K562 (cell line): ENCODE data around the gene KPNA4. TPM values are rescaled to one million over a fixed set of nuclear protein-coding genes. Genes with fewer than 3 reads are reported as not detected.

Experiments used
- CCAR2 ChIP-seq: fragments of 200-400 bp; formaldehyde crosslinking; IDR thresholded peaks from 2 replicates; pipeline ENCODE4 v1.6.1; 2017; ENCODE audit warnings: mild to moderate bottlenecking, low read depth, low read length
- ETV1 ChIP-seq: fragments of 450-650 bp; conservative IDR thresholded peaks from 2 replicates; pipeline ENCODE4 v1.6.1; 2016; ENCODE audit warnings: missing genetic modification characterization, control low read depth, low read depth, missing compliant biosample characterization
- FOS ChIP-seq: IDR thresholded peaks from 3 replicates; pipeline ENCODE4 v1.6.1; 2011; ENCODE audit not compliant: insufficient read length; ENCODE audit errors: extremely low read depth
- HNRNPLL ChIP-seq: fragments of 200-400 bp; formaldehyde crosslinking; IDR thresholded peaks from 2 replicates; pipeline ENCODE4 v1.6.1; 2017; ENCODE audit warnings: low read length, low read depth, mild to moderate bottlenecking; ENCODE audit not compliant: poor library complexity, severe bottlenecking
- PHB ChIP-seq: fragments of 250-450 bp; sonication (Bioruptor Pico); IDR thresholded peaks from 2 replicates; pipeline ENCODE4 v1.5.0; 2021
- TBP ChIP-seq: optimal IDR thresholded peaks from 2 replicates; pipeline ENCODE3; 2011; ENCODE audit warnings: low read depth, low read length, improper control_type of control experiment
- TFAM ChIP-seq: fragments of 250-450 bp; sonication (Bioruptor Pico); conservative IDR thresholded peaks from 2 replicates; pipeline ENCODE4 v1.5.0; 2021; ENCODE audit warnings: mild to moderate bottlenecking, moderate library complexity
- ZNF354B ChIP-seq: fragments of 250-450 bp; sonication (Bioruptor Pico); IDR thresholded peaks from 2 replicates; pipeline ENCODE4 v1.4.0; 2020
- ZNF644 ChIP-seq: fragments of 200-800 bp; sonication (Bioruptor generic); IDR thresholded peaks from 2 replicates; pipeline ENCODE4 v1.6.1; 2016; ENCODE audit warnings: low read depth, missing genetic modification characterization, missing compliant biosample characterization
- polyA plus RNA-seq, 8 experiments: library from polyadenylated mRNA; depleted of rRNA in 4 of 8; stranded (reverse) in 5 of 8; unstranded in 3 of 8; fragments of >200 nt; fragmentation: Nextera tagmentation in 2 of 8; fragmentation: Illumina TruSeq in 1 of 8; extraction: Ambion mirVana in 2 of 8; extraction: Trizol in 1 of 8; gene quantifications; 2 replicates each; pipeline versions ENCODE4 v1.2.1 to v1.2.3, GENCODE V29; 2011 to 2014; ENCODE audit warnings: inconsistent platforms in 1 of 8, missing spikeins in 1 of 8
- total RNA-seq, 7 experiments: library from RNA; depleted of rRNA in 6 of 7; stranded (reverse); fragments of >200 nt in 6 of 7; fragmentation: Illumina TruSeq in 2 of 7; extraction: Trizol in 2 of 7; gene quantifications; 2 replicates each; pipeline versions ENCODE4 v1.2.1 to v1.2.3, GENCODE V29; 2011 to 2021; ENCODE audit warnings: low replicate concordance in 1 of 7
- TF ChIP-seq, protein P1 (sequence below): conservative IDR thresholded peaks from 2 replicates; pipeline ENCODE4 v1.6.1; 2011; ENCODE audit warnings: low read depth, mild to moderate bottlenecking, low read length; ENCODE audit not compliant: control insufficient read depth
- TF ChIP-seq, protein P2 (sequence below), 2 experiments: IDR thresholded peaks; 2 replicates each; pipeline ENCODE4 v1.6.1; 2011; ENCODE audit warnings: borderline replicate concordance in 1 of 2, control low read depth in 1 of 2, low read depth in 1 of 2, low read length in 1 of 2, mild to moderate bottlenecking in 1 of 2, mixed read lengths in 1 of 2, moderate library complexity in 1 of 2; ENCODE audit not compliant: insufficient read depth in 1 of 2, insufficient read length in 1 of 2, poor library complexity in 1 of 2, severe bottlenecking in 1 of 2; ENCODE audit errors: extremely low read depth in 1 of 2
- TF ChIP-seq, protein P3 (sequence below): sonication (generic); formaldehyde crosslinking; IDR thresholded peaks from 2 replicates; pipeline ENCODE4 v1.9.0; 2022; ENCODE audit warnings: mild to moderate bottlenecking, missing genetic modification reagents
- TF ChIP-seq, protein P4 (sequence below): fragments of 450-650 bp; formaldehyde crosslinking; IDR thresholded peaks from 2 replicates; pipeline ENCODE4 v1.4.0; 2020; ENCODE audit warnings: mild to moderate bottlenecking, moderate library complexity
- TF ChIP-seq, protein P5 (sequence below): sonication (generic); formaldehyde crosslinking; IDR thresholded peaks from 2 replicates; pipeline ENCODE4 v1.8.0; 2022; ENCODE audit warnings: mild to moderate bottlenecking, missing genetic modification reagents
- TF ChIP-seq, protein P6 (sequence below): fragments of 250-450 bp; sonication (Bioruptor Pico); IDR thresholded peaks from 2 replicates; pipeline ENCODE4 v1.4.0; 2020

The KPNA4 gene
- total and polyA plus RNA-seq, 9 of the 15 experiments (the other 6 are each of a cell fraction or from before 2014, with no cell fraction given) = 13.9 to 66.6 (median 34.5) TPM

DNA sequence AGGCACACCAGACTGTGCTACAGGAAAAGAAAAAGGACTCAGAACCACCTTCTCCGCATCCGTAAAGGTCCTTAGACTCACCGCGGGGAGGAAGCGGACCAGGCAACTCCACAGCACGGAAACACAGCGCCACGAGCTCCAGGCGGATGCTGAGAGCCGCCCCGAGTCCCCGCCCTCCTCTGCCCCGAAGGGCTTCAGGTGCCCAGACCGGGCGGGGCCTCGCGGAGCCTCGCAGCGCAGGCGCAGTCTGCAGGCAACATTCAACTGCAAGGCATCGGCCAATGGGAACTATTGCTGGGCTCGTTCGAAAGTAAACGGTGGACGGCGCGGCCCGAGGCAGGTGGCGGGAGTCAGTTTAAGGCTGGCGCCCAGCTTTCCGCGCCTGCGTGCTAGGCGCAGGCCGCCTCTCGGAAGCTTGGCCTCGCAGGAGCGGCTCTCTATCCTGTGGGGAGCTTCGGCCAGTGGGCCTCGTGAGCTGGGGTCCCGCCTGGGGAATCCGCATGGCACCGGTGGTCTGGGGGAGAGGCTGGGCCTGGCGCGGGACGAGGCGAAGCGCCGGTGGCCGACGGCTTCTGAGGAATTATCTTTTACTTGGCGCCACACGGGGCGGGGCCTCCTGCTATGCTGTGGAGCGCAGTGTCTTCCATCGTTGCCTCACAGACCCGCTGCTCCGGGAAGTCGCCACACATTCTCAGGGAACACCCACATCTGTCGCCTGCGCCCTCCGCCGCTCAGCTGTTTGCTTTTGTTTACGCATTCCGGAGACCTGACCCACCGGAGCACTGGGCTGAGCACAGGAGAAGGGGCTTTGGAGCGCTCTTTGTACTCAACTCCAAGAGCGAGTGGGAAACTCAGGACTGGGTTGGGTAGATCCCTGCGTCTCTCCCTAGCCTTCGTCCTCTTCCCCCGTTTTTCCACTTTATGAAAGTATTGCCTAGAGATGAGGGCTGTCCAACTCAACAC lies 115.5 kb downstream of the KPNA4 start, which contains the start of gene TRIM59 (continued):
- TF ChIP-seq TBP = peak; percentile 81
- TF ChIP-seq ETV1 (tag) = peak; percentile 65; the same call in 1 of the 2 replicates
- no peak for TF ChIP-seq CCAR2
- TF ChIP-seq HNRNPLL = peak; percentile 81
- TF ChIP-seq, protein P1, sequence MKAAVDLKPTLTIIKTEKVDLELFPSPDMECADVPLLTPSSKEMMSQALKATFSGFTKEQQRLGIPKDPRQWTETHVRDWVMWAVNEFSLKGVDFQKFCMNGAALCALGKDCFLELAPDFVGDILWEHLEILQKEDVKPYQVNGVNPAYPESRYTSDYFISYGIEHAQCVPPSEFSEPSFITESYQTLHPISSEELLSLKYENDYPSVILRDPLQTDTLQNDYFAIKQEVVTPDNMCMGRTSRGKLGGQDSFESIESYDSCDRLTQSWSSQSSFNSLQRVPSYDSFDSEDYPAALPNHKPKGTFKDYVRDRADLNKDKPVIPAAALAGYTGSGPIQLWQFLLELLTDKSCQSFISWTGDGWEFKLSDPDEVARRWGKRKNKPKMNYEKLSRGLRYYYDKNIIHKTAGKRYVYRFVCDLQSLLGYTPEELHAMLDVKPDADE = peak; percentile 65; the same call in 1 of the 2 replicates
- TF ChIP-seq, protein P2, sequence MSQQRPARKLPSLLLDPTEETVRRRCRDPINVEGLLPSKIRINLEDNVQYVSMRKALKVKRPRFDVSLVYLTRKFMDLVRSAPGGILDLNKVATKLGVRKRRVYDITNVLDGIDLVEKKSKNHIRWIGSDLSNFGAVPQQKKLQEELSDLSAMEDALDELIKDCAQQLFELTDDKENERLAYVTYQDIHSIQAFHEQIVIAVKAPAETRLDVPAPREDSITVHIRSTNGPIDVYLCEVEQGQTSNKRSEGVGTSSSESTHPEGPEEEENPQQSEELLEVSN (IDR thresholded peaks at IDR 0.05; ENCODE audit: borderline replicate concordance in 1 of 2, extremely low read depth in 1 of 2, insufficient read depth in 1 of 2, insufficient read length in 1 of 2, low read depth in 1 of 2, low read length in 1 of 2, poor library complexity in 1 of 2, severe bottlenecking in 1 of 2) = peak; percentile 99
- no peak for TF ChIP-seq TFAM
- TF ChIP-seq, protein P3, sequence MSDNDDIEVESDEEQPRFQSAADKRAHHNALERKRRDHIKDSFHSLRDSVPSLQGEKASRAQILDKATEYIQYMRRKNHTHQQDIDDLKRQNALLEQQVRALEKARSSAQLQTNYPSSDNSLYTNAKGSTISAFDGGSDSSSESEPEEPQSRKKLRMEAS (CRISPR knock-in tag) = peak; percentile 99
- TF ChIP-seq ZNF644 (tag) = peak; percentile 75; the same call in 1 of the 2 replicates
- TF ChIP-seq, protein P4, sequence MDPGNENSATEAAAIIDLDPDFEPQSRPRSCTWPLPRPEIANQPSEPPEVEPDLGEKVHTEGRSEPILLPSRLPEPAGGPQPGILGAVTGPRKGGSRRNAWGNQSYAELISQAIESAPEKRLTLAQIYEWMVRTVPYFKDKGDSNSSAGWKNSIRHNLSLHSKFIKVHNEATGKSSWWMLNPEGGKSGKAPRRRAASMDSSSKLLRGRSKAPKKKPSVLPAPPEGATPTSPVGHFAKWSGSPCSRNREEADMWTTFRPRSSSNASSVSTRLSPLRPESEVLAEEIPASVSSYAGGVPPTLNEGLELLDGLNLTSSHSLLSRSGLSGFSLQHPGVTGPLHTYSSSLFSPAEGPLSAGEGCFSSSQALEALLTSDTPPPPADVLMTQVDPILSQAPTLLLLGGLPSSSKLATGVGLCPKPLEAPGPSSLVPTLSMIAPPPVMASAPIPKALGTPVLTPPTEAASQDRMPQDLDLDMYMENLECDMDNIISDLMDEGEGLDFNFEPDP (CRISPR knock-in tag) = no peak
- TF ChIP-seq, protein P5, sequence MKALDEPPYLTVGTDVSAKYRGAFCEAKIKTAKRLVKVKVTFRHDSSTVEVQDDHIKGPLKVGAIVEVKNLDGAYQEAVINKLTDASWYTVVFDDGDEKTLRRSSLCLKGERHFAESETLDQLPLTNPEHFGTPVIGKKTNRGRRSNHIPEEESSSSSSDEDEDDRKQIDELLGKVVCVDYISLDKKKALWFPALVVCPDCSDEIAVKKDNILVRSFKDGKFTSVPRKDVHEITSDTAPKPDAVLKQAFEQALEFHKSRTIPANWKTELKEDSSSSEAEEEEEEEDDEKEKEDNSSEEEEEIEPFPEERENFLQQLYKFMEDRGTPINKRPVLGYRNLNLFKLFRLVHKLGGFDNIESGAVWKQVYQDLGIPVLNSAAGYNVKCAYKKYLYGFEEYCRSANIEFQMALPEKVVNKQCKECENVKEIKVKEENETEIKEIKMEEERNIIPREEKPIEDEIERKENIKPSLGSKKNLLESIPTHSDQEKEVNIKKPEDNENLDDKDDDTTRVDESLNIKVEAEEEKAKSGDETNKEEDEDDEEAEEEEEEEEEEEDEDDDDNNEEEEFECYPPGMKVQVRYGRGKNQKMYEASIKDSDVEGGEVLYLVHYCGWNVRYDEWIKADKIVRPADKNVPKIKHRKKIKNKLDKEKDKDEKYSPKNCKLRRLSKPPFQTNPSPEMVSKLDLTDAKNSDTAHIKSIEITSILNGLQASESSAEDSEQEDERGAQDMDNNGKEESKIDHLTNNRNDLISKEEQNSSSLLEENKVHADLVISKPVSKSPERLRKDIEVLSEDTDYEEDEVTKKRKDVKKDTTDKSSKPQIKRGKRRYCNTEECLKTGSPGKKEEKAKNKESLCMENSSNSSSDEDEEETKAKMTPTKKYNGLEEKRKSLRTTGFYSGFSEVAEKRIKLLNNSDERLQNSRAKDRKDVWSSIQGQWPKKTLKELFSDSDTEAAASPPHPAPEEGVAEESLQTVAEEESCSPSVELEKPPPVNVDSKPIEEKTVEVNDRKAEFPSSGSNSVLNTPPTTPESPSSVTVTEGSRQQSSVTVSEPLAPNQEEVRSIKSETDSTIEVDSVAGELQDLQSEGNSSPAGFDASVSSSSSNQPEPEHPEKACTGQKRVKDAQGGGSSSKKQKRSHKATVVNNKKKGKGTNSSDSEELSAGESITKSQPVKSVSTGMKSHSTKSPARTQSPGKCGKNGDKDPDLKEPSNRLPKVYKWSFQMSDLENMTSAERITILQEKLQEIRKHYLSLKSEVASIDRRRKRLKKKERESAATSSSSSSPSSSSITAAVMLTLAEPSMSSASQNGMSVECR = peak; percentile 30; the same call in 1 of the 2 replicates
- 0 out of 2 replicates have a peak, but pooled peaks have one; percentile 33 for TF ChIP-seq PHB (CRISPR knock-in tag)
- TF ChIP-seq, protein P6, sequence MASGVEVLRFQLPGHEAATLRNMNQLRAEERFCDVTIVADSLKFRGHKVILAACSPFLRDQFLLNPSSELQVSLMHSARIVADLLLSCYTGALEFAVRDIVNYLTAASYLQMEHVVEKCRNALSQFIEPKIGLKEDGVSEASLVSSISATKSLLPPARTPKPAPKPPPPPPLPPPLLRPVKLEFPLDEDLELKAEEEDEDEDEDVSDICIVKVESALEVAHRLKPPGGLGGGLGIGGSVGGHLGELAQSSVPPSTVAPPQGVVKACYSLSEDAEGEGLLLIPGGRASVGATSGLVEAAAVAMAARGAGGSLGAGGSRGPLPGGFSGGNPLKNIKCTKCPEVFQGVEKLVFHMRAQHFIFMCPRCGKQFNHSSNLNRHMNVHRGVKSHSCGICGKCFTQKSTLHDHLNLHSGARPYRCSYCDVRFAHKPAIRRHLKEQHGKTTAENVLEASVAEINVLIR = 0 out of 2 replicates have a peak, but pooled peaks have one; percentile 5
- no peak for TF ChIP-seq ZNF354B
- TF ChIP-seq FOS = no peak
